Posterior cingulate gyrus (tissue), 11 donors: ENCODE results near the gene PDE4D.
A peak's percentile ranks its signal among the peaks of the same experiment; 100 is the strongest.

Experiments used
- DNase-seq, 10 donors: peaks; one replicate each; pipeline versions ENCODE4 v3.0.0 to v3.0.0-alpha.2; 2020 to 2021; ENCODE audit warnings: mixed read lengths in 3 of 10
- intact Hi-C: fragments of 100-400 bp; cut with DNase I; formaldehyde crosslinking; loops from one replicate; pipeline ENCODE4 v1.15.1; 2023

PDE4D gene

DNA sequence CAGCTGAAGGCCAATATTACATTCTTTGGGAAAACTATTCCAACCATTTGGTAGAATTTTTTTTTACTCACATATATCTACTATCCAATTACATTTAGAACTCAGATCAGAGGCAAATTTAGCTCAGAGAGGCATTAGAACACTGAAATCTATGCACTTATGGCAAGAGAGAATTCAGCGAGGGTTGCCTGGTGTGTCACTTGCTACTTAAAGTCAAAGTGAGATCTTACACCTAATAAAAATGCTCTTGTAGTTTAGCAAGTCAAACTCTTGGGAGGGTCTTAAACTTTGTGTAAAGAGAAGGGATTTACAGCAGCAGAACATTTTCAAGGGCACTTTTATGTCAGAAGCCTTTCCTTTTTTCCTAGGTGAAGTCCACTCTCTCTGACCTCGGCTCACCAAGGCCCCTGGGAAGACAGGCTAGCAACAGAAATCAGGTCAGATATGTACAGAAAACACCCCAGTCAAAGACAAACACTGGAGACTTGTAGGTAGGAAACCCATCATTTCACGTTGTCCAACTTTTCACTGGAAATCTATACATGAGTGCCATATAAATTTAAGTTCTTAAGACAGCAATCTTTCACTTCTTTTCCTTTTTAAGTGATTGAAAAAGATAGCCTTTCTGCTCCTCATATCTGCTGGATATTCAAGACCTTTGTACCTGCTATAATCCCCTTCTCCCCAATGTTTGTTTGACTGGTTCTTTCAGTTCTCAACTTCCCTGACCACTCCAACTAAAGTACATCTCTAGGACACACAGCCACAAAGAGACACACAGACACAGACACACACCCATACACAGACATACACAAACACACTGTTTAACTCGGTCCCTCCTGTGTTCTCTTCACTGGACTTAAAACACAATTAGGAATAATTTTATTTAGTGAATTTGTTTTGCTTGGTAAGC is 635.8 kb downstream of the PDE4D start:
- intact Hi-C loops: no loop called here
- no peak for DNase-seq

DNA sequence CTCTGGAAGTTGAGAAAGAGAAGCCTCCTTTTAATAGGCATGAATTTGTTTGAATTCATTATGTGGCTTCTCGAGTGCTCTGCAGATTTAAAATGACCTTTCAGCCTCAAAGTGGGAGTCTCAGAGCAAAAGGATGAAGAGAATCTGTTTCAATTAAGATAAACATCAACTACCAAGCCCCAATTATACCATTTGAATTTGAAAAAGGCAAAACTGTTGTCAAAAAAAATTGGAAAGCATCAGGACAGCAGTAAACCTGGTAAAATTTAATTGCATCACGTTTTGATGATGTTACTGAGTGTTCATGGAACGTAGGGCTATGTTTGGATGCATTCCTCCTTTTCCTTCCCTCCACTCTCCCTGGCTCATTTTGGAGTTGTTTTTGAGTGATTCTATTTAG is 637.2 kb downstream of the PDE4D start:
- DNase-seq: no peak
- intact Hi-C loops: no loop called here

DNA sequence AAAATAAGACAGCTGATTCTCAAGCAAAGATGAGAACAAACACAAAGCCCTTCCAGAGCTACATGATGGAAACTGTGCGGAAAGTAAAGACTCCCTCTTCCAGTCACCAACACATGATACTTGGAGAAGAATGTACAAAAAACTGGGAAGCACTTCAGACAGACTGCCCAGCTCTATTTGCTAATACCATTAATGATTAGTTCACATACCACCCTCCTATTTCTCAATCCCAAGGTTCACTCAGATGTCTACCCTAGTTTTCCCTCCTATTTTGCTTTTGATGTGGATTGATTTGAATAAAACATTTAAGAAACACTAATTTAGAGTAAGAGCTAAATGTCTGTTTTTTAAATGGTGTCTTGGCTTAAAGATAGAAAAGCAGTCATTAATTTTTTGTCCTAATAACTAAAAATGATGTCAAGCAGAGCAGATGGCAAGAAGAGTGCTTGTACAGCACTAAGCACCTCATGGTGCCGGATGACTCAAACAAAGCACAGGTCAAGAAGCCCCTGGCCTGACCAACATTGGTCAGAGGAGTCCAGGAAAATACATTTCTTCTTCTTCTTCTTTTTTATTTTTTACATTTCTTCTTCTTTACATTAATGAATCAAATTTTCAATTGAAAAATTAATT is 639.4 kb downstream of the PDE4D start:
- DNase-seq: no peak
- intact Hi-C loops: no loop called here

DNA sequence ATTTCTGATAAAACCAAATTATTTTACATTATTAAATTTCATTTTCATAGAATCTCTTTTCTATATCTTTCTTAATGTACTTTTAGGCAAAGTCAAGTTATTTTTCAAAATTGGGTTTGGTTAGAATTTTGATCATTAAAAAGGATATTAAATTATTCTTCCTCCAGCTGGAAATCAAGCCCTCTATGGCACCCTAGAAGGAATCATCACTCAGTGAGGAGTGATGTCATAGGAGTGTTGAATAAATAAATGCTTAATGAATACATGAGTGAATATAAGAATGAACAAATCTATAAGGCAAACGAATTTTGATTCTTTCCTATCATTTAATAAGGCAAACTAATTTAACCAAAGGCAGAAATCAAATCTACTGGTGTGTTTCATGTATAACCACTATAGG is 639.9 kb downstream of the PDE4D start:
- intact Hi-C loops: no loop called here
- DNase-seq: no peak

DNA sequence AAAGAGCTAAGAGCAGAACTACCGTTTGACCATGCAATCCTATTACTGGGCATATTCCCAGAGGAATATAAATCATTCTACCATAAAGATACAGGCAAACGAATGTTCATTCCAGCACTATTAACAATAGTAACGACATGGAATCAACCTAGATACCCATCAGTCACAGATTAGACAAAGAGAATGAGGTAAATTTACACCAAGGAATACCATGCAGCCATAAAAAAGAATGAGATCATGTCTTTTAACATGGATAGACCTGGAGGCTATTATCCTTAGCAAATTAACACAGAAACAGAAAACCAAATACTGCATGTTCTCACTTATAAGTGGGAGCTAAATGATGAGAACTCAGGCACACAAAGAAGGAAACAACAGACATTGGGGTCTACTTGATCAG is 641.9 kb downstream of the PDE4D start:
- intact Hi-C loops: no loop called here
- no peak for DNase-seq

DNA sequence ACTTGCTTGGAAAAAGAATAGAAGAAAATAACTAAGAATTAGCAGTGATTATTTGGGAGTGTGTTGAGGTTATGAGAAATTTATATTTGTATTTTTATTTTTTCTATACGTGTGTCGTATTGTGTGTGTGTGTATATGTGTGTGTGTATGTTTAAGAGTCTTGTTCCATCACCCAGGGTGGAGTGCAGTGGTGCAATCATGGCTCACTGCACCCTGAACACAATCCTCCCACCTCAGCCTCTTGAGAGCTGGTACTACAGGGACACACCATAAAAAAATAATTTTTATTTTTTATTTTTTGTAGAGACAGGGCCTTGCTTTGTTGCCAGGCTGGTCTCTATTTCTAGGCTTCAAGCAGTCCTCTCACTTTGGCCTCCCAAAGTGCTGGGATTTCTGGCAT is 643.8 kb downstream of the PDE4D start:
- no peak for DNase-seq
- intact Hi-C loops: no loop called here

DNA sequence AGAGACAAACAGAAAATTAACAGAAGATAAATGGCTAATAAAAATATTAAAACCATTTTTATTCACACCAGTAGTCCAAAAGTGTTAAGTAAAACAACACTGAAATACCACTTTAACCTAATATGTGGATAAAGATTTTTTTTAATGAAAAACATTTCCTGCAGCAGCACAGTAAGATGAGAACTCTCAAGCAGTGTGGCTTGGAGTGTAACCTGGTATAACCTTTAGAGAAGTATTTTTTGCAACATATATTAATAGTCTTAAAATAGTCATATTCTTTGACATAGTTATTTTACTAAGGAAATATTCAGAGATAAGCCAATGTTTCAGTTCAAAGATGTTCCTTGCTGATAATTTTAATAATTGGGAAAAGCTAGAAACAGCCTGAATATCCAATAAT is 644.4 kb downstream of the PDE4D start:
- DNase-seq: no peak
- intact Hi-C loops: no loop called here

DNA sequence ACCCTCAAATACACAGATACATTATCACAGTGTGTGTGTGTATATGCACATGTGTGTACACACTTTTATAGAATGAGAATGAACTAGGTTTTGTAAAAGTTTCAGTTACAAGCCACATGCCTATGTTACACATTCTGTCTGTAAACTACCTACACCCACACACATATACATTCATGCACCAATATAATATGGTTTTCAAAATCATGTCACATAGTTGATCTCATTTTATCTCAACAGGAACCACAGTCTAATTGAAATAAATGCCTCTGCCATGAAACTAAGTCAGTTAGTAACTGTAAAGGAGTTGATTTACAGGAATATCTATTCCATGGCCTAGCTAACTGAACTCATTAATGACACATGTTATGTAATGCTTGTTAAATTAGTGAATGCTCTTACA is 646.6 kb downstream of the PDE4D start:
- no peak for DNase-seq
- intact Hi-C loops: no loop called here

DNA sequence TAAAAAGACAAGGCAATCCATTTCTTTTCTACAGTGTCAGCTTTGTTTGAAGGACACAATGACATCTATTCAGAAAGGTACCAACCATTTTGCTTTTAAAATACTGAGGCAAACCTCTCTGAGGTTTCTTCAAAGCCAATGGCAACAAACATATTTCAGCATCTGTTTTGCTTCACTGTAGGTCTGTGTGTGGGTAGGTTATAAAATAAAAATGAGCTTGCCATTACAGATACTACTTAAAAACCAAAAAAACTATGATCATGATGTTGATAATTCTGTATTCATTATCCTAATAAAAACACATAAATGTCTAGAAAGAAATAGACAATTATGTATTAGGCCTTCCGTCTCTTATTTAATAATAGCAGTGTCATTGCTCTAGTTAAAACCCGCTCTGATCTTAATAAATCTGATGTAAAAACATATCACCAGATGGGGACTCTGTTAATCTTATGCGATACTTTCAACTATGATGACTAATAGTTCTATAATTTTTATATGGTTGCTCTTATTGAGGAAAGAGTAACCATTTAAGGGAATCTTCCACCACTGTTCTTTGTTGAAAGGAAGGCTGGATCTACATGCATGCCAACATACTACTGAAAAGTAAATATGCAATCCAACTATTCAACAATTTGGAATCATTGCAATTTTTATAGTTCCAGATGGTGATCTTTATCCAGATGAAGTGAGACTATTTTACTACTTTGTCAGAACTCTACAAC is 647.2 kb downstream of the PDE4D start:
- DNase-seq: no peak
- intact Hi-C loops: no loop called here

DNA sequence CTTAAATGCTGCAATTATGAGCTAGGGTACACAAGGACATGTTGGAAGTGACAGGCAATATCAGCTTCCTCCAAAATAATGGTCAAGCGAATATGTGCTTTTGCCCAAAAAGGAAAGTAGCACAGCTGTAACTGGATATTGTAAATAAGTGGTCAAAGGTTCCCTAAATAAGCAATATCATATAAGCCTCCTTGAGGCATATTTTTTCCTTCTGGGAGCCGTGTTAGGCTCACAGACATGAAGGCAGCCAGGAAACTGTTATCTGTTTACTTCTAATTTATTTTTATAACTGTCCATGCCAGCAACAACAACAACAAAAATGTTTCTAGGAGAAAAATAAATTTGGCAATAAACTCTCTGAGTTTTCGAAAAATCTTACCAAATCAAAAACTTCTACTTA is 648.3 kb downstream of the PDE4D start:
- no peak for DNase-seq
- intact Hi-C loops: no loop called here

DNA sequence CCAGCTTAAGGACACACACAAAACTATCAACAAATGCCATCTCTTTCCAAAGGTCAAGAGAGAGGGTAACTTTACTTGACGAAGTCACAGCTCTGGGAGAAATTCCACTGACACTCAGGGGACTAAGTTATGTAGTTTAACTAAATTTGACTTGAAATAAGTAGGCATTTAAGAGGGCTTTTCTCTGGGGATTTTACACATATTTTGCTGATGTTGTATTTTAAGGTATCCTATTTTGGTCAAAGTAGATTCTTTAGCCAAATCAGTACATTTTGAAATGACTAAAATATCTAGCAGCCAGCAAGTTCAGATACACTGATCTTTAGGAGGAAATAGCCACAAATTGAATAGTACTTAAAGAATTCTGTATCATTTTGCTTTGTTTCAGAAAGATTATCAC is 652.0 kb downstream of the PDE4D start:
- DNase-seq: no peak
- intact Hi-C loops: no loop called here

DNA sequence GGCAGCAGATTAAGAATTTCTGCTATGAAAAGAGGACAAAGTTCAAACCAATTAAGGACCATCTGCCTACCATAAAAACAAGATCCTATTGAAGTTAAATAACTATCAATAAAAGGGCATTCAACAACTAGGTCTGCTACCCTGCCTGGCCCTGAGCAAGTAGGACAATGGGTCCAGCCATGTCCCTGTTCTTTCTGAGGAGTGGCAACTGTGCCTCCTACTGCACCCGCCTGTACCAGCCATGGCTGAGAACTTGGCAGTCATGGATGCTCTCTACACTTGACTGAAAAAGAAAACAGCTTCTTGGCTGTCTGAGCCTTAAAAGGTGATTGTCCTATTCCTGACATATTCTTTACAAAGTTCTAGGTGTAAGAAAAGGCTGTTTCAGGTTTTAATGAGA is 652.4 kb downstream of the PDE4D start:
- intact Hi-C loops: no loop called here
- DNase-seq: peak in 1 of 10 donors; percentile 50

DNA sequence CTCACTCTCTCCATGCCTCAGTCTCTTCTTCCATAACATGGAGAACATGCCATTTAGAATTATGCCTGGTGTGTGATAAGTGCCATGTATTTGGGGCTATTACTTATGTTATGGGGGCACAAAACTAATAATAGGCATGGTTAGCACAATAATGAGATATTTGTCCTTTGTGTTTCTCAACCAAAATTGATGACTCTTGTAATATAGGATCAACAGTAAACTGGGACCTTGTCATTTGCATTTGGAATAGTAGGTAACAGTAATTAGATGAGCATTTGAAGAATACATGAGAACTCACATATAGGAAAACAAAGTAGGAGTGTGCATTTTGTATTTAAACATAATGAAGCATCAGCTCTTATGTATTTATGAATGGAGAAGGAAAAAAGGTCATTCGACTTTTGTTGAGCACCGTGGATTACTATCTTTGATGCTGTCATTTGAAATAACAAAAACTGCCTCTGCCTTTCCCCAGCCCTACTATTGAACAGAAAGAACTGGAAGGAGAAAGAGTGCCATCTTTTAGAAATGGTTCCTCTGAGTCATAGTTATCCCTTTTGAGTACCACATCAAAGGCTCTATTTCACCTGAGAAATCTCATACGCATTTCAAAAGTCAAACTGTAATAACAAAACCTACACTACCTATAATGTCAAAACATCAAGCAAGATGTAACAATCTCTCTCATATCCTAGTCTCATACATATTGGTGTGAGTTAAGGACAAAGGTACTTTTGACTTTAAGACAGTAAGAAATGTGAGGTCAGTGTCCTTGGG is 655.2 kb downstream of the PDE4D start:
- intact Hi-C loops: no loop called here
- no peak for DNase-seq

DNA sequence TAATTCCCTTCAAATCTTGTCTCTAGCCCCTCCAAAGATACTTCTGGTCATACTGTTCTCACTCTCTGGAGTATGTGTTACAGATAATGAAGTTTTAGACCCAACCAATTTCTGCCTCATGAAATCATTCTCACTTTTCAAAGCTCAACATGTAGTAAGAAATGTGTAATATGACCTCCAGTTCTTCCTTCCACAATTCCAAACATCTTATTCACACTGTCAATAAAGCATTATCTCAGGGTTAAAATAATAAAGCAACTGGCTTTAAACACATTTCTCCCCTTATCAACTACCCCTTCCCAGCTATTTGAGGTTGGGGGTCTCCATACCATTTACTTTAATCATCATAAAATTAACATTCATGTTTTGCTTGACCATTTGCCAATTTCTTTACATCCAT is 656.5 kb downstream of the PDE4D start:
- intact Hi-C loops: no loop called here
- no peak for DNase-seq

DNA sequence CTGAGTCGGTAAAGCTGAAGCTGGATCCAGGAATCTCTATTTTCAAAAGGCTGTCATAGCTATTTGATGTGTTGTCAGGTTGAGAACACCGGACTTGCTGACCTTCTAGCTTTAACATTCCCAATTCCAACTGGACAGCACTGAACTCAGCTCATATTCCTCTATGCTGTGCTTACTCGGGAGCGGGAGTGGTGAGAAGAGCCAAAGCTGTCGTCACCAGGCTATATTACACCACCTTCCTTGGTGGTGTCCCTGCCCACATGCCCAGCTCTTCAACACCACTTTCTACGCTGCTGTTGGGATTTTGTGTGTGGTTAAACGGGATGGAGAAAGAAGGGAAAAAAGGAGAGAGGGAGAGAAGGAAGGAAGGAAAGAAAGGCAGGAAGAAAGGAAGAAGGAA is 657.1 kb downstream of the PDE4D start:
- intact Hi-C loops: no loop called here
- DNase-seq: no peak

DNA sequence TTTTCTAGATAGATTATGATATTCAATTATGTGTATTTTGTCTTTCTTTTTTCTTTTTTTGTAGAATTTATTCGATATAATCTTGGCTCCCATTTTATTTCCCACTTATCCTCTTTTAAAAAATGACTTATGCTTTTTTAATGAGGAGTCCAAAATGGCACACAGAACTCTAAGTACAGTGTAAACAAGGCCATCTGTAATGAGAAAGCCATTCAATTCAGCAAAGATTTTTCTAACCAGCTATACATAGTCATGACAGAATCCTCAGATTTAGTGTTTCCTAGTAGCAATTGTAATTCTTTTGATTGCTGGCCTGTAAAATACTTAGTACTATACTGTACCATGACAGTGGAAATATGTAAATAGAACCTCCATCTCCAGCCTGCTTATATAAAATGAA is 659.3 kb downstream of the PDE4D start:
- intact Hi-C loops: no loop called here
- no peak for DNase-seq

DNA sequence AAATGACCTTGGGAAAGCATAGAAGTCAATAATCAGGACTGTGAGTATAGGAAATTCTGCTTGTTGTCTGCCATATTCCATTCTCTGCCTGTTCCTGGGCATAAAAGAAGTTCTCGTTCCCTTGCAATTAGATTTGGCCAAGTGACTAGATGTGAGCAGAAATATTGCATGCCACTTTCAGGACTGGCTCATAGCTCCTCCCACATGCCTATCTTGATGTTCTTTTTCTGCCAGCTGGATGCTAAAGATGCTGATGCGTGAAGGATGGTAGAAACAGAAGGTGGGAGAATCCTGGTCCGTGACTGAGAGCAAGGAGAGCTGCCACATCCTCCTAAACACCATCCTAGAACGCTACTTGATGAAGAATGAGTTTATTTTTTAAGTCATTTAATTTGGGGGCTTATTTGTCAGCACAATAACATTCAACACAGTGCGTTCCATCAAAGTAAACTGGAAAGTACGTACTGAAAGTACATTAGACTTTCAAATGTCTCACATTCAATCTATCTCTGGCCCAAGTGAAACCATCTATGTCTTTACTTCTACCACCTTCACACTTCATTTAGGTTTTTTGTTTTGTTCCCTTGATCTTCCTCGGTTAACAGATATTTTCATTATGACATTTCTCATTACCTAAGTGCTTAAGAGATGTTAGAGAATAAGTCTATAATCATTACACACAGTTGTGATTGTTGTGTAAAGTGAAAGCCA is 662.1 kb downstream of the PDE4D start:
- no peak for DNase-seq
- intact Hi-C loops: no loop called here

DNA sequence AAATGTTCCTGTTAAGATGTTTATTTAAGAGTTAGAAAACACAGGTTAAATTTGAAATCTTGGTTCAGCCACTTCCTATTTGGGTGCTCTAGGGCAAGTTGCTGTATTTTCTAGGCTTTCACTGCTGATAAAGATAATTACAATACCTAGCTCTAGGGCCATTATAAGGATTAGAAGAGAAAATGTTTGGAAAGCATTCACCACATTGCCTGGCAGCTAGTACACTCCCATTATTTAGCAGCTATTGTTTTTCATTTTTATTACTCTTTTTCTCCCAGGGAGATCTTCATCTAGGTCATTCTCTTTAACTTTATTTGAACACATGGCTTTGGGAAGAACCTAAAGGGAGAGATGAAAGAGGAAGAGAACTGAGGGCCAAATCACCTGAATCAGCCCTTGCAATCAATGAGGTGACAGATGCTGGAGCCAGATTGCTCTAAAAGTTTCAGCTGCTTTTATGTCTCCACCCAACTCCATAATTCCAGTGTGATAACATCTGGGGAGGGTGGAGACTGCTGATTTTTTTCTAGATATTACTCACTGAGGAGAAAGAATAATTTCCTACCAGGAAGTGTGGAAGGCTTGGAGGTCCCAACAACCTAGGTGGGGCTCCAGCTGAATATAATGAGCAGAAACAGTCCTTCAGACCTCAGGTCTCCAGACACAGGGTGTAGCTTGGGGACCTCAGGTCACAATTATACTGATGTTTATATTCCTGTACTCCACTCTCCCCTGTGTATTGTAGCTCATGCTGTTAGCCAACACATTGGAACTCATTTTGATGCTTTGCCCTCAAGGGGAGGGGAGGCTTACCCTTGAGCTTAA is 670.6 kb downstream of the PDE4D start:
- no peak for DNase-seq
- intact Hi-C loops: no loop called here

DNA sequence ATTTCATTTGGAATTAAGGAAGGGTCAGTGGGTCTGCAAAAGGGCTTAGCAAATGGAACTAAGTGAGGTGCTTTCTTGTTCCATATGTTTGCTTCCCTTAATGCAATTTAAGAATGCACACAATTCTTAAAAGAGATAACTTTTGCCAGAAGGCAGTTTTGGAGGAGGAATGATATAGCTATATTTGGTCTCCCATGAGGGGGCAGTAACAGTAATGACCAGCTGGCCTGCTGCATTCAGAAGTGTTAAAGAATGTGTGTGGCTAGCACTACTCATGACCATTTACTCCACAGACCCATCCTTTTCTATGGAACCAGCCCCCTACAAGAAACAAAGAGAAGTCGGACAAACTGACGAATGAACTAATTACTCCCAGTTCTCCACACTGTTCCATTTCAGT is 671.8 kb downstream of the PDE4D start:
- peak in 1 of 10 donors; percentile 44 for DNase-seq
- intact Hi-C loops: no loop called here
